ENCODE results near the gene RPS25.

DNA sequence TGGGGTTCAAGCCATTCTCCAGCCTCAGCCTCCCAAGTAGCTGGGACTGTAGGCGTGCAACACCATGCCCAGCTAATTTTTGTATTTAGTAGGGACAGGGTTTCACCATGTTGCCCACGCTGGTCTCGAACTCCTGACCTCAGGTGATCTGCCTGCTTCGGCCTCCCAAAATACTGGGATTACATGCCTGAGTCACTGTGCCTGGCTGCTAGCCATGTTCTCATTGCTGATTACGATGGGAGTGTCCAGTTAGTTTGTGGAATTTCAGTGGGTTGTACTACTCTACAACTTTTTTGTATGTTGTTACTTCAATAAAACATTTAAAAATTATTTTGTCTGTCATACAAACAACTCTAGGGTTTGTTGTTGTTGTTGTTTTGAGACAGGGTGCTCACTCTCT is 44.6 kb upstream of the RPS25 start:
- TF ChIP-seq, protein P1, sequence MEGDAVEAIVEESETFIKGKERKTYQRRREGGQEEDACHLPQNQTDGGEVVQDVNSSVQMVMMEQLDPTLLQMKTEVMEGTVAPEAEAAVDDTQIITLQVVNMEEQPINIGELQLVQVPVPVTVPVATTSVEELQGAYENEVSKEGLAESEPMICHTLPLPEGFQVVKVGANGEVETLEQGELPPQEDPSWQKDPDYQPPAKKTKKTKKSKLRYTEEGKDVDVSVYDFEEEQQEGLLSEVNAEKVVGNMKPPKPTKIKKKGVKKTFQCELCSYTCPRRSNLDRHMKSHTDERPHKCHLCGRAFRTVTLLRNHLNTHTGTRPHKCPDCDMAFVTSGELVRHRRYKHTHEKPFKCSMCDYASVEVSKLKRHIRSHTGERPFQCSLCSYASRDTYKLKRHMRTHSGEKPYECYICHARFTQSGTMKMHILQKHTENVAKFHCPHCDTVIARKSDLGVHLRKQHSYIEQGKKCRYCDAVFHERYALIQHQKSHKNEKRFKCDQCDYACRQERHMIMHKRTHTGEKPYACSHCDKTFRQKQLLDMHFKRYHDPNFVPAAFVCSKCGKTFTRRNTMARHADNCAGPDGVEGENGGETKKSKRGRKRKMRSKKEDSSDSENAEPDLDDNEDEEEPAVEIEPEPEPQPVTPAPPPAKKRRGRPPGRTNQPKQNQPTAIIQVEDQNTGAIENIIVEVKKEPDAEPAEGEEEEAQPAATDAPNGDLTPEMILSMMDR (IDR thresholded peaks at IDR 0.05; ENCODE audit: insufficient read depth, low read length), result no peak
- TF ChIP-seq GABPA (IDR thresholded peaks at IDR 0.05; ENCODE audit: low read depth), result no peak
- TF ChIP-seq POLR2AphosphoS5 (IDR thresholded peaks at IDR 0.05; ENCODE audit: low read depth), result no peak
- no peak for TF ChIP-seq SPI1 (IDR thresholded peaks at IDR 0.05; ENCODE audit: borderline replicate concordance, low read depth)
- TF ChIP-seq, protein P2, sequence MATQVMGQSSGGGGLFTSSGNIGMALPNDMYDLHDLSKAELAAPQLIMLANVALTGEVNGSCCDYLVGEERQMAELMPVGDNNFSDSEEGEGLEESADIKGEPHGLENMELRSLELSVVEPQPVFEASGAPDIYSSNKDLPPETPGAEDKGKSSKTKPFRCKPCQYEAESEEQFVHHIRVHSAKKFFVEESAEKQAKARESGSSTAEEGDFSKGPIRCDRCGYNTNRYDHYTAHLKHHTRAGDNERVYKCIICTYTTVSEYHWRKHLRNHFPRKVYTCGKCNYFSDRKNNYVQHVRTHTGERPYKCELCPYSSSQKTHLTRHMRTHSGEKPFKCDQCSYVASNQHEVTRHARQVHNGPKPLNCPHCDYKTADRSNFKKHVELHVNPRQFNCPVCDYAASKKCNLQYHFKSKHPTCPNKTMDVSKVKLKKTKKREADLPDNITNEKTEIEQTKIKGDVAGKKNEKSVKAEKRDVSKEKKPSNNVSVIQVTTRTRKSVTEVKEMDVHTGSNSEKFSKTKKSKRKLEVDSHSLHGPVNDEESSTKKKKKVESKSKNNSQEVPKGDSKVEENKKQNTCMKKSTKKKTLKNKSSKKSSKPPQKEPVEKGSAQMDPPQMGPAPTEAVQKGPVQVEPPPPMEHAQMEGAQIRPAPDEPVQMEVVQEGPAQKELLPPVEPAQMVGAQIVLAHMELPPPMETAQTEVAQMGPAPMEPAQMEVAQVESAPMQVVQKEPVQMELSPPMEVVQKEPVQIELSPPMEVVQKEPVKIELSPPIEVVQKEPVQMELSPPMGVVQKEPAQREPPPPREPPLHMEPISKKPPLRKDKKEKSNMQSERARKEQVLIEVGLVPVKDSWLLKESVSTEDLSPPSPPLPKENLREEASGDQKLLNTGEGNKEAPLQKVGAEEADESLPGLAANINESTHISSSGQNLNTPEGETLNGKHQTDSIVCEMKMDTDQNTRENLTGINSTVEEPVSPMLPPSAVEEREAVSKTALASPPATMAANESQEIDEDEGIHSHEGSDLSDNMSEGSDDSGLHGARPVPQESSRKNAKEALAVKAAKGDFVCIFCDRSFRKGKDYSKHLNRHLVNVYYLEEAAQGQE (IDR thresholded peaks at IDR 0.05; ENCODE audit: insufficient replicate concordance, low read depth), result no peak
